ENCODE results near the gene WWC2.

WWC2 gene

GRCh38 chr4:183172881-183173280 is 73.8 kb downstream of the WWC2 start:
- TF ChIP-seq, protein P1, sequence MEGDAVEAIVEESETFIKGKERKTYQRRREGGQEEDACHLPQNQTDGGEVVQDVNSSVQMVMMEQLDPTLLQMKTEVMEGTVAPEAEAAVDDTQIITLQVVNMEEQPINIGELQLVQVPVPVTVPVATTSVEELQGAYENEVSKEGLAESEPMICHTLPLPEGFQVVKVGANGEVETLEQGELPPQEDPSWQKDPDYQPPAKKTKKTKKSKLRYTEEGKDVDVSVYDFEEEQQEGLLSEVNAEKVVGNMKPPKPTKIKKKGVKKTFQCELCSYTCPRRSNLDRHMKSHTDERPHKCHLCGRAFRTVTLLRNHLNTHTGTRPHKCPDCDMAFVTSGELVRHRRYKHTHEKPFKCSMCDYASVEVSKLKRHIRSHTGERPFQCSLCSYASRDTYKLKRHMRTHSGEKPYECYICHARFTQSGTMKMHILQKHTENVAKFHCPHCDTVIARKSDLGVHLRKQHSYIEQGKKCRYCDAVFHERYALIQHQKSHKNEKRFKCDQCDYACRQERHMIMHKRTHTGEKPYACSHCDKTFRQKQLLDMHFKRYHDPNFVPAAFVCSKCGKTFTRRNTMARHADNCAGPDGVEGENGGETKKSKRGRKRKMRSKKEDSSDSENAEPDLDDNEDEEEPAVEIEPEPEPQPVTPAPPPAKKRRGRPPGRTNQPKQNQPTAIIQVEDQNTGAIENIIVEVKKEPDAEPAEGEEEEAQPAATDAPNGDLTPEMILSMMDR (IDR thresholded peaks at IDR 0.05): no peak

GRCh38 chr4:183173580-183174526 is 74.8 kb downstream of the WWC2 start:
- TF ChIP-seq, protein P1 (IDR thresholded peaks at IDR 0.05): no peak

GRCh38 chr4:183175631-183176232 is 76.7 kb downstream of the WWC2 start:
- TF ChIP-seq, protein P1 (IDR thresholded peaks at IDR 0.05): no peak

DNA sequence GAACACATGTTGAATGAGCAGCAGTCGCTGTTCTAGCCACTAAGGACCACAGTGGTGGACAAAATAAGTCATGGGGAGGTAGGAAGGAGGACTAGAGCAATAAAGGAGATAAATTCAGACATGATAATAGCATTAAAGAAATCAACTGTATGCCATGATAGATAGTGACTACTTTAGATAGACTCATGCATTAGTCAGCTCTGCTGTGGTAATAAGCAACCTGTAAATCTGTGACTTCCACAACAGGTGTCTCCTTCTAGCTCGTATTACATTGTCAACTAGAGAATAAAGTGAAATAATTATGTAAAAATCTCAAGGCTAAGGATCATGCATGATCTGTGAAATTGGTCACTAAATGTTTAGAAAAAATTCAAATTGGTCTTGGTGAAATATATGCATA is 77.9 kb downstream of the WWC2 start:
- TF ChIP-seq, protein P1 (IDR thresholded peaks at IDR 0.05): no peak

DNA sequence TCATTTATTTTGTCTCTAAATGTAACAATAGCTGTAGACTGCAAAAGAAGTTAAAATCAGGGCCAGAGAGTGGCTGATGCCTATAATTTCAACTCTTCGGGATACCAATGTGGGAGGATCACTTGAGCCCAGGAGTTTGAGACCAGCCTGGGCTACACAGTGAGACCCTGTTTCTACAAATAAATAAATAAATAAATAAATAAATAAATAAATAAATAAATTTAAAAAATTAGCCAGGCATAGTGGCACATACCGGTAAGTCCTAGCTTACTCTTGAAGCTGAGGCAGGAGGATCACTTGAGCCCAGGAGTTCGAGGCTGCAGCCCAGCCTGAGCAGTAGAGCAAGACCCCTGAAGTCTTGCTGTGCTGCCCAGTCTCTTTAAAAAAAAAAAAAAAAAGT is 79.1 kb downstream of the WWC2 start:
- TF ChIP-seq, protein P1 (IDR thresholded peaks at IDR 0.05): no peak

DNA sequence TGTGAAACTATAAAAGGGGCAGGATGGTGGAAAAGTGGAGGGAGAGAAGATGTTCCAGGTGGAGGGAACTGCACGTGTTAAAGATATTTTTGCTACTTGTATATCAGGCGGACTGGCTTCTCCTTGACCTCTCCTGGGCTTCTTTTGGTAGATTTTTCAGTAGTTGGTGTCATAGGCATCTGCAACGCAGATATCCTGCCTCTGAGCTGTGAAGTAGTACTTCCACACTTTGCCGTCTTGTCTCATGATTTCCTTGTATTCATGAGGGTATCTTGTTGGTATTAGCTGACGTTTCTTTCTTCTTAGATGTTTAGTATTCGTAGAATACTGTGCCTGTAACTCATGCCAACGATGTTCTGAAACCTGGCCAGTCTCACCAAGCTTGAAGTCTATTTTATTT is 81.0 kb downstream of the WWC2 start:
- TF ChIP-seq, protein P1 (IDR thresholded peaks at IDR 0.05): no peak

DNA sequence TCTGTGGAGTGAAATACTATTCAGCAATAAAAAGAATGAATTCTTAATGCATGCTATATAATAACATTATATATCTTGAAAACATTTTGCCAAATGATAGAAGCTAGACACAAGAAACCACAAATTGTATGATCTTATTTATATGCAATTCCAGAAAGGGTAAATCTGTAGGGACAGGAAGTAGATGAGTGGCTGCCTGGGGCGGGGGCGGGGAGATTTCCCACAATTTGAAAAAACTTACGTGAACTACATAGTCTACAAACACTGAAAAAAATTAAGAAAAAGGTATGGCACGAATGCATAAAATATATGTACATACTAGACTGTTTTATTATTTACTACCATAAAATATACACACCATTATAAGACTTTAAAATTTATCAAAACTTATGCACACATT is 81.6 kb downstream of the WWC2 start:
- TF ChIP-seq, protein P1 (IDR thresholded peaks at IDR 0.05): no peak

Data from LNCAP (cell line).